ENCODE measurements around the gene DENND1B. TPM values are rescaled to one million over a fixed set of nuclear protein-coding genes. Genes with fewer than 3 reads are reported as not detected.

The DENND1B gene, protein sequence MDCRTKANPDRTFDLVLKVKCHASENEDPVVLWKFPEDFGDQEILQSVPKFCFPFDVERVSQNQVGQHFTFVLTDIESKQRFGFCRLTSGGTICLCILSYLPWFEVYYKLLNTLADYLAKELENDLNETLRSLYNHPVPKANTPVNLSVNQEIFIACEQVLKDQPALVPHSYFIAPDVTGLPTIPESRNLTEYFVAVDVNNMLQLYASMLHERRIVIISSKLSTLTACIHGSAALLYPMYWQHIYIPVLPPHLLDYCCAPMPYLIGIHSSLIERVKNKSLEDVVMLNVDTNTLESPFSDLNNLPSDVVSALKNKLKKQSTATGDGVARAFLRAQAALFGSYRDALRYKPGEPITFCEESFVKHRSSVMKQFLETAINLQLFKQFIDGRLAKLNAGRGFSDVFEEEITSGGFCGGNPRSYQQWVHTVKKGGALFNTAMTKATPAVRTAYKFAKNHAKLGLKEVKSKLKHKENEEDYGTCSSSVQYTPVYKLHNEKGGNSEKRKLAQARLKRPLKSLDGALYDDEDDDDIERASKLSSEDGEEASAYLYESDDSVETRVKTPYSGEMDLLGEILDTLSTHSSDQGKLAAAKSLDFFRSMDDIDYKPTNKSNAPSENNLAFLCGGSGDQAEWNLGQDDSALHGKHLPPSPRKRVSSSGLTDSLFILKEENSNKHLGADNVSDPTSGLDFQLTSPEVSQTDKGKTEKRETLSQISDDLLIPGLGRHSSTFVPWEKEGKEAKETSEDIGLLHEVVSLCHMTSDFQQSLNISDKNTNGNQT
- 14.9 TPM for polyA plus RNA-seq (2012; ENCODE audit: insufficient read depth, insufficient read length)

DNA sequence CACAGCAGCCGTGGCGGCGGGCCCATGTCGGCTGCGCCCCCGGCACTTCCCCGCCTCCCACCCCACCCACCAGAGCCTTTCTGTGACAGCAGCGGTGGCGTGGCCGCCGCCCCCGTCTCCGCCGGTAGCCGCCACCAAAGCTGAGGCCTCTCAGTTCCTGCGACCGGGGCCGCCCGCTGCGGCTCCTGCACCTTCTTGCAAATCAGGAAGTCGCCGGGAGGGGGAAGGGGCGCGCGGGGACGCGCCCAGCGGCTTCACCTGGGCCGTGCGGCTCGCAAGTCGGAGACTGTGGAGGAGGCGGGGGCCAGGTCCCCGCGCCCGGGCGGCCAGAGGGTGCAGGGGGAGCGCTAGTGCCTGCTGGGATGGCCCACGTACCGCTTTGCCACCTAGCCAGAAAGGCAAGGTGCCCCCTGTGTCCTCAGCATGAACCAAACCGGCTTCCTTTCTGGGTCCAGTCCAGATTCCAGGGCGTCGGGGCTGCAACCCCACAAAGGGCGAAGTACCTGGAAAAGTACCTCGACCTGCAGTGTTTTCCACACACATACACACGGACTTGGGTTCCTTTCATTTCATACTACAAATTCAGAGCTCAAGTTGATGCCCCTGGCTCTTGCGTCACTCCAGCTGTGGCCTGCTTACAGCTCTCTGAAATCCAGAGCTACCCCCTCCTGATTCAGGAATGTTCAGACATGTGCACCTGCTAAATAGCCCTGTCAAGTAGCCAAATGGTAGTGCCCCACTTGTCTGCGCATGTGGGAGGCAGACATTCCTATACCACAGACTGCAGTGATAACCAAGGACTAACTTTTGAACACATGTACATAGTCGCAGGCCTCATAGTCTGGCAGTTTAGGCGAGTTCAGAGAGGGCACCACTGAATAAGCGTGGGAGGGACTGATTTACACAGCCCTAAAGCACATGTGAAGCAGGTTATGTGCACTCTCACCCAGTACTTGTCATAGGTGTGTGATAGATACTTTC is at the start of gene DENND1B:
Gene DENND1B, minus strand, starts transcription at position 199 of the 981 bp plus-strand sequence. CDS start 325 bp downstream, outside the sequence.
- H3K4me3 ChIP-seq (ENCODE audit: low read length), result peak within 1 kb of the TSS; percentile 69
- DNase-seq (ENCODE audit: low read depth, low spot score), result peak; percentile 84

- no peak overlapping the region for H3K4me3 ChIP-seq (ENCODE audit: low read length)
Observed at GRCh38 chr1:197814306-197814705, 39.0 kb upstream of the DENND1B start.

DNA sequence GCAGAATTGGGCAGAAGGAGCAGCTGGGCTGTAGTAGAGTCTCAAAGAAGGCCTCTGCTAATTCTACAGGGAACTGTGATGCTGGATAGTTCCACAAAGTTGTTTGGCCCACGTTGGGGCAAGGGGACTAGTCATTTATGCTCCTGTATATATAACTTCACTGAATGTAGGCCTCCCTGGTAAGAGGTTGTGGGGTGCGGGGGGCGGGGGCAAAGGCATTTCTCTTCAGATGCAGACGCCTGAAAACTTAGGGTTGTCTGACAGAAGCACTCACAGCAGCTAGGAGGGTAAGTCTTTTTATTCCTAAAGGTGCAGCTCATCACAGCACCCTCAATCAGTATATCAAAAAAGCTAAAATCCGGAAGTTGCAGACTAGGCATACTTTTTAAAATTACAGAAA is 38.5 kb upstream of the DENND1B start:
- no peak overlapping the region for H3K4me3 ChIP-seq (ENCODE audit: low read length)
- no peak for DNase-seq (ENCODE audit: low read depth, low spot score)

More at GRCh38 chr1:197814306-197814705, 39.0 kb upstream of the DENND1B start:
- no peak for DNase-seq (ENCODE audit: low read depth, low spot score)

- no peak for DNase-seq (ENCODE audit: low read depth, low spot score)
- H3K4me3 ChIP-seq (ENCODE audit: low read length), result no peak overlapping the region
Observed at GRCh38 chr1:197811769-197812168, 36.5 kb upstream of the DENND1B start.

GRCh38 chr1:197810812-197811211 is 35.5 kb upstream of the DENND1B start:
- H3K4me3 ChIP-seq (ENCODE audit: low read length), result no peak overlapping the region
- no peak for DNase-seq (ENCODE audit: low read depth, low spot score)

GRCh38 chr1:197808880-197809279 is 33.6 kb upstream of the DENND1B start:
- DNase-seq (ENCODE audit: low read depth, low spot score), result no peak

GRCh38 chr1:197807739-197808453 is 32.6 kb upstream of the DENND1B start:
- no peak for DNase-seq (ENCODE audit: low read depth, low spot score)
- no peak overlapping the region for H3K4me3 ChIP-seq (ENCODE audit: low read length)

More at GRCh38 chr1:197808880-197809279, 33.6 kb upstream of the DENND1B start:
- H3K4me3 ChIP-seq (ENCODE audit: low read length), result no peak overlapping the region

DNA sequence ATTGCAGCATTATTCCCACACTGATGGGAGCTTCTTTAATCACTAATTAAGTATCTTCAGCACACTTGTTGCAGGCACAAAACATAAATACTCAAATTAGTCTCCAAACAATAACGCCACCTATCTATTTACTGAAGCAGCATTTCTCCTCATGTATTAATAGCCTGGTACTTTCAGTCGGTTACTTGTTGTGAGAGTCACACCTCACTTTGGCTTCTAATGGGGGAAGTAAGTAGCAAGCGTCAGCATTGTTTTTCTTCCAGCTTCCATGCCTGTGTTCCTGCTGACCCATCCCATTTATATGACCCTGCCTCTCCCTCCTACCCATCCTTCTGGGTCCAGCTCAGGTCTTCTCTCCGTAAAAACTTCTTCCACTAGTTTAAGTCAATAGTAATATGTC is 31.9 kb upstream of the DENND1B start:
- no peak overlapping the region for H3K4me3 ChIP-seq (ENCODE audit: low read length)
- DNase-seq (ENCODE audit: low read depth, low spot score), result no peak

- no peak for DNase-seq (ENCODE audit: low read depth, low spot score)
- no peak overlapping the region for H3K4me3 ChIP-seq (ENCODE audit: low read length)
Observed at GRCh38 chr1:197806718-197807117, 31.4 kb upstream of the DENND1B start.

GRCh38 chr1:197801684-197802083 is 26.4 kb upstream of the DENND1B start:
- DNase-seq (ENCODE audit: low read depth, low spot score), result no peak
- H3K4me3 ChIP-seq (ENCODE audit: low read length), result no peak overlapping the region

GRCh38 chr1:197801111-197801482 is 25.8 kb upstream of the DENND1B start:
- no peak overlapping the region for H3K4me3 ChIP-seq (ENCODE audit: low read length)
- no peak for DNase-seq (ENCODE audit: low read depth, low spot score)

DNA sequence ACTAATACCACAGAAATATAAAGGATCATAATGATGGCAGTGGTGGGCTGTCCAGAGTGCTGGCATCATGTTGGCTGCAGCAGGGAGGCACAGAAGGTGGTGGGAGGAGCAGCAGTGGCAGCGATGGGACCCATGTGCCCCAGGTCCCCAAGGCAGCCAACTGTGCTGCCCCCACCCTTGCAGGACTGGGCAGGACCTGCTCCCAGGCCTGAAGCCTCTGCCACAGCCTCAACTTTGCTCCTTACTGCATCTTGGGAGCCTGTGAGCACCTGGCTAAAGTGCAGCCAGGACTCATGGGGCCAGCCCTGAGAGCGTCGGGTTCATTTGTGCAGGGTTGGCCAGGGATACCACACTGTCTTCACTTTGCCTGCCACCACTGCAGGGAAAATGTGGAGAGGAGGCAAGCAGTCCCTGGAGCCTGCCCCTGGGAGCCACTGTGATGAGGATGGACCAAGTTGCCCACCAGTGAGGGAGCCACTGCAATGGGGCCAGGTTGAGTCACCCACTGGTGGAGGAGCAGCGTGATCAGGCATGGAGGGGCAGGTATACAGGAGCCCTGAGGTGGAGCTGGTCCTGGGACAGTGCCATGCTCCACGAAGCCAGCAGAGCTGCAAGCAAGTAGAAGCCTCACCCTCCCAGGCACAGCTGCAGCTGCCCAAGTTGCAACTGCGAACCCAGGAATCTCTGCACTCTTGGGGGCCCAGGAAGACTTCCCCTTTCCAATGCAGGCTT is 25.3 kb upstream of the DENND1B start:
- no peak overlapping the region for H3K4me3 ChIP-seq (ENCODE audit: low read length)

GRCh38 chr1:197799271-197799670 is 24.0 kb upstream of the DENND1B start:
- no peak for DNase-seq (ENCODE audit: low read depth, low spot score)
- no peak overlapping the region for H3K4me3 ChIP-seq (ENCODE audit: low read length)

More for the DNA sequence above, 25.3 kb upstream of the DENND1B start:
- no peak for DNase-seq (ENCODE audit: low read depth, low spot score)

DNA sequence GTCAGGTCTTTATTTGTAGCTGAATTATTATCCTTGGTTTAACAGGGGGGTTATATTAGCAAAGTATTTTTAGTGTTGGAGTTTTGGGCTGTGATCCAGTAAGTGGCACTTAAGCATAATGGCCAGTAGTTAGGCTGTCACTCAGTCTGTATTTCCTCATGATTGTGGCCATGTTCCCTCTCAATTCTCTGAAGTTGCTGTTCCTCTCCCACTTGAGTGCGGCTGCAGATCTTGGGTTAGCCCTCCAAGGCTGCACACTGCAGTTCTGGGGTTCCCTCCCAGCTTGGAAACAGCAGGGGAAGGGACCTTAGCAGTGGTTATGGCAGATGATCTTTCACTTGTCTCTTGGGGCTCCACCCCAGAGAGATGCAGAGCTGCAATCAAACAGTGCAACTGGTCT is 23.2 kb upstream of the DENND1B start:
- no peak for DNase-seq (ENCODE audit: low read depth, low spot score)
- no peak overlapping the region for H3K4me3 ChIP-seq (ENCODE audit: low read length)

DNA sequence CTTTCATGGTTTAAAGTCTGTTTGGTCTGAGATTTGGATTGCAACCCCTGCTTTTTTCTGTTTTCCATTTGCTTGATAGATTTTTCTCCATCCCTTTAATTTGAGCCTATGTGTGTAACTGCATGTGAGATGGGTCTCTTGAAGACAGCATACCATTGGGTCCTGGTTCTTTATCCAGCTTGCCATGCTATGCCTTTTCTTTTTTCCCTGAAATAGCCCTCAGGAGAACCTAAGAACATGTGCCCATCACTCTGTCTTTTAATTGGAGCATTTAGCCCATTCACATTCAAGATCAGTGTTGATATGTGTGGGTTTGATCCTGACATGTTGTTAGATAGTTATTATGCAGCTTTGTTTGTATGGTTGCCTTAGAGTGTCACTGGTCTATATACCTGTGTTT is 21.7 kb upstream of the DENND1B start:
- no peak for DNase-seq (ENCODE audit: low read depth, low spot score)

DNA sequence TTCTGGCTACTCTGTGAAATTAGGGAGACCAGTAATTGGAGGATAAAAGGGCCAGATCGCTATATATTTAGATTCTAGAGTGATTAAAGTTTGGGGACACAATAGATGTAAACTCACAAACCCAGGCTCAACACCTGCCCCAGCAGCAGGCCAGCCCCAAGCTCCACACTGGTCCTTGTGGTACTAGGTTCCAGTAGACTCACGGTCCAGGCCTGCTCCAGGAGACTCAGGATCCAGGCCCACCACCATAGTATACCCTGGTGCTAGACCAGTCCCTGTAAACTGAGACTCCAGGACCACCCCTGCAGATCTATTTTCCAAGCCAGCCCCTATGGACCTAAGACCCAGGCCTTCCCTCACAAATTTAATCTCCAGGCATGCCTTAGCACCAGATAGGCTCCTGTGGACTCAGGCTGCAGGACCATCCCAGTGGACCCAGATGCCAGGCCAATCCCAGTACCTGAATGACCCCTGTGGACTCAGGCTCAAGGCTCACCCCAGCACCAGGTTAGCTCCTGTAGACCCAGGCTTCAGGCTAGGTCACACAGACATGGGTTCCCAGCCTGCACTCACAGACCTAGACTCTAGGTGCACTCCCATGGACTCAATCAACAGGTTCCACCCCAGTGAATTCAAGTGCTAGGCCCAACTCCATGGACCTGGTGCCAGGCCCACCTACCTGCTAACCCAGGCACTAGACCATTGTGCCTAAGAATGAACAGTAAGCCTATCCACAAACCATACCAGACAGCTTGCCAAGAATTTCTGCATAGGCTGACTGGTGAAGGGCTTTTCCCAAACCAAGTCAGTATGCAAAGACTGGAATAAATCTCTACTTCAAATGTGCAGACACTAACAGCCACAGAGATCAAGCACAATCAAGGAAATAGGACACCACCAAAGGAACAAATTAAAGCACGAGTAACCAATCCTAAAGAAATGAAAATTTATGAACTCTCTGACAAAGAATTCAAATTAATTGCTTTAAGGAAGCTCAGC is 13.8 kb upstream of the DENND1B start:
- no peak overlapping the region for H3K4me3 ChIP-seq (ENCODE audit: low read length)
- no peak for DNase-seq (ENCODE audit: low read depth, low spot score)

More for the DNA sequence above, 21.7 kb upstream of the DENND1B start:
- H3K4me3 ChIP-seq (ENCODE audit: low read length), result no peak overlapping the region

Measured in Jurkat, Clone E6-1 (cell line).